ENCODE data around the gene TMEM212. TPM values are rescaled to one million over a fixed set of nuclear protein-coding genes. Genes with fewer than 3 reads are reported as not detected.

The TMEM212 gene
- total RNA-seq, 1 donor from 2014 or later = not detected

GRCh38 chr3:171806200-171807128 lies 36.7 kb upstream of the TMEM212 start:
- H3K36me3 Mint-ChIP-seq = no peaks in the 10 kb centered on the region
- no peak overlapping the region for H3K4me3 Mint-ChIP-seq
- H3K9me3 Mint-ChIP-seq = no peaks in the 10 kb centered on the region
- H3K27me3 Mint-ChIP-seq (ENCODE audit: low read depth) = no peaks in the 10 kb centered on the region
- TF ChIP-seq, protein P1, sequence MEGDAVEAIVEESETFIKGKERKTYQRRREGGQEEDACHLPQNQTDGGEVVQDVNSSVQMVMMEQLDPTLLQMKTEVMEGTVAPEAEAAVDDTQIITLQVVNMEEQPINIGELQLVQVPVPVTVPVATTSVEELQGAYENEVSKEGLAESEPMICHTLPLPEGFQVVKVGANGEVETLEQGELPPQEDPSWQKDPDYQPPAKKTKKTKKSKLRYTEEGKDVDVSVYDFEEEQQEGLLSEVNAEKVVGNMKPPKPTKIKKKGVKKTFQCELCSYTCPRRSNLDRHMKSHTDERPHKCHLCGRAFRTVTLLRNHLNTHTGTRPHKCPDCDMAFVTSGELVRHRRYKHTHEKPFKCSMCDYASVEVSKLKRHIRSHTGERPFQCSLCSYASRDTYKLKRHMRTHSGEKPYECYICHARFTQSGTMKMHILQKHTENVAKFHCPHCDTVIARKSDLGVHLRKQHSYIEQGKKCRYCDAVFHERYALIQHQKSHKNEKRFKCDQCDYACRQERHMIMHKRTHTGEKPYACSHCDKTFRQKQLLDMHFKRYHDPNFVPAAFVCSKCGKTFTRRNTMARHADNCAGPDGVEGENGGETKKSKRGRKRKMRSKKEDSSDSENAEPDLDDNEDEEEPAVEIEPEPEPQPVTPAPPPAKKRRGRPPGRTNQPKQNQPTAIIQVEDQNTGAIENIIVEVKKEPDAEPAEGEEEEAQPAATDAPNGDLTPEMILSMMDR (IDR thresholded peaks at IDR 0.05; ENCODE audit: unreplicated experiment) = no peak
- peaks cover 41% of the 10 kb centered on the region for H3K4me1 Mint-ChIP-seq
- H3K27ac Mint-ChIP-seq = peak overlapping the region; percentile 57
- DNase-seq (ENCODE audit: low spot score in 2 of 2, unreplicated experiment in 2 of 2) = no peak

- Mint-ChIP-seq H3K4me3 (no peak overlapping the region), H3K36me3 (no peaks in the 10 kb centered on the region), H3K9me3 (no peaks in the 10 kb centered on the region), H3K27ac (peak overlapping the region; percentile 57), H3K4me1 (peaks cover 48% of the 10 kb centered on the region), H3K27me3 (ENCODE audit: low read depth) (no peaks in the 10 kb centered on the region)
- TF ChIP-seq, protein P1 (IDR thresholded peaks at IDR 0.05; ENCODE audit: unreplicated experiment) = no peak
- DNase-seq (ENCODE audit: low spot score in 2 of 2, unreplicated experiment in 2 of 2) = no peak
These were observed 35.9 kb upstream of the TMEM212 start for GRCh38 chr3:171807129-171807675.

DNA sequence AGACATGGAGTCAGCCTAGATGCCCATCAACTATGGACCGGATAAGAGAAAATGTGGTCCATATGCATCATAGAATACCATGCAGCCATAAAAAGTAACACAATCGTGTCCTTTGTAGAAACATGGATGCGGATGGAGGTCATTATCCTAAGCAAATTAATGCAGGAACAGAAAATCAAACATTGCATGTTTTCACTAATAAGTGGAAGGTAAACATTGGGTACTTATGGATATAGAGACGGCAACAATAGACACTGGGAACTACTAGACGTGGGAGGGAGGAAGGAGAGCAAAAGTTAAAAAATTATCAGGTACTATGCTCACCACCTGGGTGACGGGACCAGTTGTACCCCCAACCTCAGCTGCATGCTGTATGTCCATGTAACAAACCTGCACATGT lies 35.3 kb upstream of the TMEM212 start:
- Mint-ChIP-seq H3K4me1 (peaks cover 52% of the 10 kb centered on the region), H3K4me3 (no peak overlapping the region), H3K36me3 (no peaks in the 10 kb centered on the region), H3K27me3 (ENCODE audit: low read depth) (no peaks in the 10 kb centered on the region), H3K27ac (no peak overlapping the region), H3K9me3 (no peaks in the 10 kb centered on the region)
- DNase-seq (ENCODE audit: low spot score in 2 of 2, unreplicated experiment in 2 of 2) = no peak
- TF ChIP-seq, protein P1 (IDR thresholded peaks at IDR 0.05; ENCODE audit: unreplicated experiment) = no peak

- Mint-ChIP-seq H3K27ac (peak overlapping the region; percentile 96), H3K36me3 (no peaks in the 10 kb centered on the region), H3K9me3 (no peaks in the 10 kb centered on the region), H3K4me3 (peak overlapping the region; percentile 75), H3K27me3 (ENCODE audit: low read depth) (no peaks in the 10 kb centered on the region), H3K4me1 (peaks cover 52% of the 10 kb centered on the region)
- DNase-seq (ENCODE audit: low spot score in 2 of 2, unreplicated experiment in 2 of 2) = no peak
- TF ChIP-seq, protein P1 (IDR thresholded peaks at IDR 0.05; ENCODE audit: unreplicated experiment) = no peak
These were observed 33.6 kb upstream of the TMEM212 start for GRCh38 chr3:171809611-171809860.

DNA sequence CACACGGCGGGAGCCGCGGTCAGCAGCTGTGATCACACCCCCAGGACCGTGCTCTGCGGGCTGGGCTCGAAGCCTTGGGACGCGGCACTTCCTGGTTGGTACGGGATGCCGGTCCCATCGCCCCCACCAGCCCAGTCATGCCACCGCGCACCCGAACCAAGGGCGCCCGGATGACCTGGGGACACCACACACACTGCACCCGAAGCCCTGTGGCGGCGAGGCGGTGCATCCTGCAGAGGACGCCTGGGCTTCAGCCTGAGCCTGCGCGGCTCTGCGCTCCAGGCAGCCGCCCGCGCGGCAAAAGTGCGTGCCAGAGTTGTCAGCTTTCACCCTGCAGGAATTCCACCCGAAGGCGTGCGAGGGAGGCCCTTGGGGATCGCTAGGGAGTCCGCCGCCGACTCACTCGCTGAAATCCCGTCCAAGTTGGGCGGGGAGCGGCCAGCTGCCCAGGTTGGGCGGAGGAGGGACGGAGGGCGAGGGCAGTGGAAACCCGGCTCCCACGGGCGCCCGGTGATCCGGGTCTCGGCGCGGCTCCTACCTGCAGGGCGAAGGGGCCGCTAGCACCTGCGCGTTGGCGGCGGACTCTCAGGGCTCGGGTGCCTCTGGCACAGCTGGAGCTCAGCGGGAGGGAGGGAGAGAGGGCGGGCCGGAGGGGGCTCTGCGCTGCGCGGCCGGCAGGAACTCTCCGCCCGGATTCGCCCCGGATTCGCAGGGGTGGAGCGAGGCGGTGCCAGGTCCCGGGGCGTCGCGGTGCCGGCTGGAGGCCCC lies 33.1 kb upstream of the TMEM212 start, which contains the start of gene PLD1:
TSS of gene PLD1 (minus strand) at position 623 of the 768 bp plus-strand sequence. CDS start 72,432 bp downstream, outside the sequence.
- TF ChIP-seq, protein P1 (IDR thresholded peaks at IDR 0.05; ENCODE audit: unreplicated experiment) = no peak
- H3K36me3 Mint-ChIP-seq = no peaks in the 10 kb centered on the region
- peak within 1 kb of the TSS; percentile 96 for H3K27ac Mint-ChIP-seq
- DNase-seq (ENCODE audit: low spot score in 2 of 2, unreplicated experiment in 2 of 2) = peak; percentile 70 to 86
- peak within 1 kb of the TSS; percentile 75 for H3K4me3 Mint-ChIP-seq
- no peaks in the 10 kb centered on the region for H3K9me3 Mint-ChIP-seq
- no peaks in the 10 kb centered on the region for H3K27me3 Mint-ChIP-seq (ENCODE audit: low read depth)
- peaks cover 48% of the 10 kb centered on the region for H3K4me1 Mint-ChIP-seq

All from mesothelial cell of epicardium (in vitro differentiated cells).